AG08395 (cell line): ENCODE data around the gene ST8SIA5.
A peak's percentile ranks its signal among the peaks of the same experiment; 100 is the strongest.

Source experiments
- DNase-seq: peaks from one replicate; pipeline ENCODE4 v3.0.0; 2012; ENCODE audit warnings: mixed read lengths, low spot score

The ST8SIA5 gene

GRCh38 chr18:46668694-46669093 is 88.2 kb downstream of the ST8SIA5 start:
- no peak for DNase-seq

GRCh38 chr18:46668135-46668534 is 88.7 kb downstream of the ST8SIA5 start:
- no peak for DNase-seq

GRCh38 chr18:46663539-46663938 is 93.3 kb downstream of the ST8SIA5 start:
- no peak for DNase-seq

- DNase-seq: peak; percentile 46
Measured at GRCh38 chr18:46660957-46661749, 95.7 kb downstream of the ST8SIA5 start.

GRCh38 chr18:46659484-46659883 is 97.4 kb downstream of the ST8SIA5 start:
- DNase-seq: no peak

- no peak for DNase-seq
Measured at GRCh38 chr18:46657115-46657955, 99.5 kb downstream of the ST8SIA5 start, which contains the start of gene LOXHD1. Gene LOXHD1 (minus strand): TSS chr18:46657220. CDS start chr18:46657033, 187 bp downstream.

- DNase-seq: no peak
Measured at GRCh38 chr18:46656326-46657114, 100.3 kb downstream of the ST8SIA5 start.

GRCh38 chr18:46652372-46652771 is 104.5 kb downstream of the ST8SIA5 start:
- DNase-seq: no peak

GRCh38 chr18:46650681-46651080 is 106.2 kb downstream of the ST8SIA5 start:
- no peak for DNase-seq

- no peak for DNase-seq
Measured at GRCh38 chr18:46649071-46649862, 107.6 kb downstream of the ST8SIA5 start.

- DNase-seq: no peak
Measured at GRCh38 chr18:46646468-46646867, 110.4 kb downstream of the ST8SIA5 start.

GRCh38 chr18:46642561-46642960 is 114.3 kb downstream of the ST8SIA5 start:
- no peak for DNase-seq

GRCh38 chr18:46641917-46642316 is 114.9 kb downstream of the ST8SIA5 start:
- peak; percentile 15 for DNase-seq

GRCh38 chr18:46639386-46639785 is 117.5 kb downstream of the ST8SIA5 start:
- DNase-seq: no peak

GRCh38 chr18:46636040-46636630 is 120.7 kb downstream of the ST8SIA5 start:
- DNase-seq: no peak

GRCh38 chr18:46632401-46633071 is 124.3 kb downstream of the ST8SIA5 start:
- DNase-seq: no peak

GRCh38 chr18:46630991-46631390 is 125.9 kb downstream of the ST8SIA5 start:
- no peak for DNase-seq

- DNase-seq: no peak
Measured at GRCh38 chr18:46630160-46630559, 126.7 kb downstream of the ST8SIA5 start.

- DNase-seq: no peak
Measured at GRCh38 chr18:46629361-46629760, 127.5 kb downstream of the ST8SIA5 start.

- no peak for DNase-seq
Measured at GRCh38 chr18:46628206-46628605, 128.6 kb downstream of the ST8SIA5 start.
